Stomach smooth muscle (tissue), 2 donors: ENCODE measurements around the gene MTARC2.

Experiments used
- H3K27ac ChIP-seq: one replicate; pipeline ENCODE4 v1.7.0; 2013; ENCODE audit warnings: mild to moderate bottlenecking, low read length, inconsistent platforms
- H3K27me3 ChIP-seq, 2 donors: one replicate each; pipeline ENCODE4 v1.7.0; 2013; ENCODE audit warnings: low read length in 2 of 2; ENCODE audit not compliant: insufficient read depth in 2 of 2, control insufficient read depth in 1 of 2
- H3K36me3 ChIP-seq, 2 donors: one replicate each; pipeline ENCODE4 v1.7.0; 2013; ENCODE audit warnings: low read length in 2 of 2; ENCODE audit not compliant: control insufficient read depth in 2 of 2, insufficient read depth in 2 of 2
- H3K4me1 ChIP-seq: one replicate; pipeline ENCODE4 v1.7.0; 2013; ENCODE audit warnings: low read length; ENCODE audit not compliant: control insufficient read depth, insufficient read depth
- H3K4me3 ChIP-seq, 2 donors: one replicate each; pipeline ENCODE4 v1.7.0; 2013; ENCODE audit warnings: low read length in 2 of 2
- H3K9ac ChIP-seq, 2 donors: one replicate each; pipeline ENCODE4 v1.7.0; 2013; ENCODE audit warnings: low read length in 2 of 2, mild to moderate bottlenecking in 1 of 2
- H3K9me3 ChIP-seq, 2 donors: one replicate each; pipeline ENCODE4 v1.7.0; 2013; ENCODE audit warnings: low read length in 2 of 2; ENCODE audit not compliant: control insufficient read depth in 2 of 2
- donor health status: healthy.
- donor health status: Pancreatic carcinoma.

Gene MTARC2

DNA sequence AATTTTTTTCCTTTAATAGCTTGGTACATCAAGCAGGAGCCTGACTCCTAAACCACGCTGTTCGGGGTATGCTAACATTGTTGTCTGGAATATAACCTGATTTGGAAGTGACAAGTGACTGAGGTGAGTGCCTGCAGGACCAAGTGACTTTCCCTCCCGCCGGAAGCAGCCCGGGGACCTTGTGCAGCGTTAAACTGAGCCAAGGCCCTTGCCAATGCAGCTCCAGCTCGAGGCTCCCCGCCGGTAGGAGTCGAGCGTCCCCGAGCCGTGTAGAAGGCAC is 37.9 kb downstream of the MTARC2 start:
- peak overlapping the region in 1 of 2 donors; percentile 62 for H3K9ac ChIP-seq
- no peaks in the 10 kb centered on the region for H3K9me3 ChIP-seq
- peak overlapping the region; percentile 56 to 81 for H3K4me3 ChIP-seq
- H3K36me3 ChIP-seq, result peaks cover 0 to 3% of the 10 kb centered on the region in 2 donors
- peaks cover 23% of the 10 kb centered on the region for H3K4me1 ChIP-seq
- H3K27me3 ChIP-seq, result no peaks in the 10 kb centered on the region
- peak overlapping the region; percentile 49 for H3K27ac ChIP-seq

DNA sequence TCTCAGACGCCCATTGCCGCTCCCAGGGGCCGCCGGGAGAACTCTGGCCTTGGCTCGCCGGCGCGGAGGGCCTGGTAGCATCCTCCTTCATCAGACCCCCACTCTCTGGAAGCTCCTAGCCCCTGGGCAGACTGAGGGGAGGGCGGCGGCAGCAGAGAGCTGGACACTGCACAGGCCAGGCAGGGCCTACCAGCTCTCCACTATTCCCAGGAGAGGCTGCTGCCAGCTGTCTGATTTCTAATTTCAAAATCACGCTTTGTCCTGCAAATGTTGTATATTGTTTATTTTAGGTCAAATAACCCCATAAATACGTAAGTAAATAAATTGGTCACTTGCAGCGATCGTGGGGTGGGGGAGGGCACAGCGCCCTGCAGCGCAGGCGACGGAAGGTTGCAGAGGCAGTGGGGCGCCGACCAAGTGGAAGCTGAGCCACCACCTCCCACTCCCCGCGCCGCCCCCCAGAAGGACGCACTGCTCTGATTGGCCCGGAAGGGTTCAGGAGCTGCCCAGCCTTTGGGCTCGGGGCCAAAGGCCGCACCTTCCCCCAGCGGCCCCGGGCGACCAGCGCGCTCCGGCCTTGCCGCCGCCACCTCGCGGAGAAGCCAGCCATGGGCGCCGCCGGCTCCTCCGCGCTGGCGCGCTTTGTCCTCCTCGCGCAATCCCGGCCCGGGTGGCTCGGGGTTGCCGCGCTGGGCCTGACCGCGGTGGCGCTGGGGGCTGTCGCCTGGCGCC is 38.4 kb downstream of the MTARC2 start, which contains the start of gene MTARC1:
Gene MTARC1 (plus strand): TSS at position 577 of the 732 bp plus-strand sequence. CDS start 32 bp downstream, at position 609.
- H3K4me3 ChIP-seq, result peak within 1 kb of the TSS; percentile 56 to 81
- H3K9ac ChIP-seq, result peak within 1 kb of the TSS; percentile 30 to 62
- no peaks in the 10 kb centered on the region for H3K27me3 ChIP-seq
- no peaks in the 10 kb centered on the region for H3K9me3 ChIP-seq
- H3K4me1 ChIP-seq, result peaks cover 25% of the 10 kb centered on the region
- peak within 1 kb of the TSS; percentile 49 for H3K27ac ChIP-seq
- H3K36me3 ChIP-seq, result peaks cover 0 to 3% of the 10 kb centered on the region in 2 donors

DNA sequence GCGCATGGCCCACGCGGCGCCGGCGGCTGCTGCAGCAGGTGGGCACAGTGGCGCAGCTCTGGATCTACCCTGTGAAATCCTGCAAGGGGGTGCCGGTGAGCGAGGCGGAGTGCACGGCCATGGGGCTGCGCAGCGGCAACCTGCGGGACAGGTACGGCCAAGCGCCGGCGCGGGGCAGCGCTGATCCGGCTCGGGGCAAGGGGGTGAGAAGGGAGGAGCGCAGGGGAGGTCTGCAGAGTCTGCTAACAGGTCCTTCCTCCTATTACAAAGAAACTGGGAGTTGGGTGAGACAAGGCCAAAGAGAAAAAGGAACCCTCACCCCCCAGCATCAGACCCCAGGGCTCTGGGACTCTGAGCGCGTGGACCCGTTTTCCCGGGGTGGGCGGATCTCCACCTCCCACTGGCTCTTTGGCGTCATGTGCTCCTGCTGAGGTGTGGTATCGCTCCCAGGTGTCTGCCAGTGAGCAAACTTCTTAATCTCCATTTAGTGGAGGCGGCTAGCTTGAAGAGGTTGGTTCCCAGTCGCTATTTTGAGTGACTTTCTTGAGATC is 39.0 kb downstream of the MTARC2 start:
- no peaks in the 10 kb centered on the region for H3K27me3 ChIP-seq
- peak overlapping the region; percentile 30 to 62 for H3K9ac ChIP-seq
- no peaks in the 10 kb centered on the region for H3K9me3 ChIP-seq
- peaks cover 0 to 3% of the 10 kb centered on the region in 2 donors for H3K36me3 ChIP-seq
- H3K27ac ChIP-seq, result no peak overlapping the region
- peak overlapping the region; percentile 56 to 81 for H3K4me3 ChIP-seq
- H3K4me1 ChIP-seq, result peaks cover 26% of the 10 kb centered on the region

DNA sequence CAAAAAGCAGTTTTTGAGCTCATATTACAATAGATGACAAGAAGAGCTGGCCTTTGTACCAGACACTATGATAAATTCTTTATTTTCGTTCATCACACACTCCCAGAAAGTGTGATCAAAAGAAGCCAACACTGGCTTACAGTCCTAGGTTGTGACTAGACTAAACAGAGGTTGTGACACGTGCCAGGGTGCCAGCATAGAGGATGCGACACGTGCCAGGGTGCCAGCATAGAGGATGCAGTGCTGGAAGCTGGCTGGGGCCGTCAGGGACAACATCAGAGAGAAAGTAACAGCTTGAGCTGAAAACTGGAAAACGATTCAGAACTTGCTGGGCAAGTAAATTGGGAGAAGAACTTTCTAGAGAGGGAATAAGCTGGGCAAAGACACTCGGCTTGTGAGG is 40.8 kb downstream of the MTARC2 start:
- Histone ChIP-seq H3K4me3 (no peak overlapping the region), H3K36me3 (peaks cover 0 to 2% of the 10 kb centered on the region in 2 donors), H3K27me3 (no peaks in the 10 kb centered on the region), H3K4me1 (peaks cover 26% of the 10 kb centered on the region), H3K9me3 (no peaks in the 10 kb centered on the region), H3K27ac (no peak overlapping the region), H3K9ac (no peak overlapping the region)

DNA sequence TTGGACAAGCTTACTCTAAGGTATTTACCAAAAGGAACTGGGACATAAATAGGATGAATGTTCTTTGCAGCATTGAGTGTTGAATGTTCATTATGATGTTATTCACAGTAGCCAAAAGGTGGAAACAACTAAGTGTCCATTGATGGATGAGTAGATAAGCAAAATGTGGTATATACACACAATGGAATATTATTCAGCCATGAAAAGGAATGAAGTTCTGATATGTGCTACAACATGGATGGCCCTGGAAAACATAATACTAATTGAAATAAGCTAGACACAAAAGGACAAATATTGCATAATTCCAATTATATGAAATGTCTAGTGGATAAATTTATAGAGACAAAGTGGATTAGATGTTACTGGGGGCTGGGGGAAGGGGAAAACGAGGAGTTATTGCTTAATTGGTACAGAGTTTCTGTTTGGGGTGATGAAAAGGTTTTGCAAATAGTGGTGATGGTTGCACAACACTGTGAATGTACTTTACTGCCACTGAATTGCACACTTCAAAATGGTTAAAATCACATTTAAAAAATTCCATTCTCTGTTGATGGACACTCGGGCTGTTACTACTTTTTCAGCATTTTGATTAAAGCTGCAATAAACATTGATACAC is 41.5 kb downstream of the MTARC2 start:
- H3K4me1 ChIP-seq, result peaks cover 26% of the 10 kb centered on the region
- no peak overlapping the region for H3K9ac ChIP-seq
- H3K4me3 ChIP-seq, result no peak overlapping the region
- H3K27ac ChIP-seq, result no peak overlapping the region
- H3K9me3 ChIP-seq, result no peaks in the 10 kb centered on the region
- no peaks in the 10 kb centered on the region for H3K27me3 ChIP-seq
- H3K36me3 ChIP-seq, result peaks cover 0 to 2% of the 10 kb centered on the region in 2 donors

DNA sequence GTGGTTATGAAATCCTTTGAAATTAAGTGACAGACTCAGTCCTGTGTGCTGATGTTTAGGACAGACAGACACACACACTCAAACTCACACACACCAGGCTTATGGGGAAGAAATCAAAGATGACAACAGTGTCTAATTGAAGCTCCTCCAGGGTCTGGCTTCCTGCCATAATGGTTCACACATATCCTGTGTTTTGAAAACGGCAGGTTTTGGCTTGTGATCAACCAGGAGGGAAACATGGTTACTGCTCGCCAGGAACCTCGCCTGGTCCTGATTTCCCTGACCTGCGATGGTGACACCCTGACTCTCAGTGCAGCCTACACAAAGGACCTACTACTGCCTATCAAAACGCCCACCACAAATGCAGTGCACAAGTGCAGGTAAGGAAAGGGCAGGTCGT is 43.2 kb downstream of the MTARC2 start:
- H3K36me3 ChIP-seq, result peaks cover 0 to 2% of the 10 kb centered on the region in 2 donors
- no peaks in the 10 kb centered on the region for H3K9me3 ChIP-seq
- H3K4me3 ChIP-seq, result no peak overlapping the region
- H3K27ac ChIP-seq, result no peak overlapping the region
- no peak overlapping the region for H3K9ac ChIP-seq
- peaks cover 20% of the 10 kb centered on the region for H3K4me1 ChIP-seq
- H3K27me3 ChIP-seq, result no peaks in the 10 kb centered on the region

DNA sequence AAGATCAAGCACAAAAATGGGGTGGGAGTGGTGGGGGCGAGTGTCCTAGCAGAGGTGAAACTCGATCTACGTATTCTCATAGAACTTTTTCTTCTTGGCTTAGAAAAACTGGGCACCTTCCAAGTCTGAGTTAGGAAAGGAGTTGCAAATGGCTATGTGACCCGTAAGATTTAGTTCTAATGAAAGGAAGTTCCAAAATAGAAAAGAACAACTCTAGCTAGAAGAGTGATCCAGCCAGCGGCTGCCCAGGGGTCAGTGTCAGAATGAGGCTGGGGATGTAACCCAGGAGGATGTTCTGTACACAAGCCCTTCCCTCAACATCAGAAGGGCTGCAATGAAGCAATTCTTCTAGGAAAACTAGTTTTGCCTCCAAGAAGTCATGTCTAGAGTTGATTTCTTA is 43.8 kb downstream of the MTARC2 start:
- Histone ChIP-seq H3K9me3 (no peaks in the 10 kb centered on the region), H3K27ac (no peak overlapping the region), H3K4me3 (no peak overlapping the region), H3K4me1 (peaks cover 14% of the 10 kb centered on the region), H3K36me3 (peaks cover 0 to 4% of the 10 kb centered on the region in 2 donors), H3K9ac (no peak overlapping the region), H3K27me3 (no peaks in the 10 kb centered on the region)

DNA sequence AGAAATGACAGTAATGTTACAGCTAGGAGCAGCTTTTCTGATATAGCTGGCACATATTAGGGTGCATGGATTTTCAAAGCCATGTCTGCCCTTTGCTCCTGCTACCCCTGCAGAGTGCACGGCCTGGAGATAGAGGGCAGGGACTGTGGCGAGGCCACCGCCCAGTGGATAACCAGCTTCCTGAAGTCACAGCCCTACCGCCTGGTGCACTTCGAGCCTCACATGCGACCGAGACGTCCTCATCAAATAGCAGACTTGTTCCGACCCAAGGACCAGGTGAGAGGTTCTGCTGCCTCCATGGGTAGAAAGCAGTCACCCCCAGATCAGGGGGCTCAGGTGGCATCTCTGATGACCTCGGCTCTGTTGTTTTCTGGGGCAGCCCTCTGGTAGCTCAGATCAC is 48.4 kb downstream of the MTARC2 start:
- H3K4me1 ChIP-seq, result peaks cover under 1% of the 10 kb centered on the region
- H3K36me3 ChIP-seq, result peaks cover 0 to 13% of the 10 kb centered on the region in 2 donors

DNA sequence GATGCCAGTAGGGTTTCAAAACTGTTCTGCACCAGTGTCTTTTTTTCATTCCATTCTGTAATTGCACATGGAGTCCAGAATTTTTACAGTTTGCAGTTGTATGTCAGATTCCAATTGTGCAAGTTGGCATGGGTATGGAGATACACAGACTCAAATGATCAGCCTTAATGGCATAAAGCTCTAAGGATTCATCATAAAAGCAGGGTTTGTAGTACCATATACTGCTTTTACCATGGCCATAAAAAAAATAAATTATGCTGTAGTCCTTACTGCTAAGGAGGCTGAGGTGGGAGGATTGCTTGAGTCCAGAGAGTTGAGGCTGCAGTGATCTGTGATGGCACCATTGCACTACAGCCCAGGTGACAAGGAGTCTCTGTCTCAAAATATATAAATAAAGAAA is 48.9 kb downstream of the MTARC2 start:
- no peak overlapping the region for H3K4me3 ChIP-seq
- H3K27me3 ChIP-seq, result no peaks in the 10 kb centered on the region
- no peak overlapping the region for H3K27ac ChIP-seq
- H3K36me3 ChIP-seq, result peaks cover 0 to 13% of the 10 kb centered on the region in 2 donors
- no peaks in the 10 kb centered on the region for H3K4me1 ChIP-seq
- H3K9me3 ChIP-seq, result no peaks in the 10 kb centered on the region
- no peak overlapping the region for H3K9ac ChIP-seq

More for the DNA sequence above, 48.4 kb downstream of the MTARC2 start:
- Histone ChIP-seq H3K4me3 (no peak overlapping the region), H3K27me3 (no peaks in the 10 kb centered on the region), H3K9ac (no peak overlapping the region), H3K27ac (no peak overlapping the region), H3K9me3 (no peaks in the 10 kb centered on the region)

DNA sequence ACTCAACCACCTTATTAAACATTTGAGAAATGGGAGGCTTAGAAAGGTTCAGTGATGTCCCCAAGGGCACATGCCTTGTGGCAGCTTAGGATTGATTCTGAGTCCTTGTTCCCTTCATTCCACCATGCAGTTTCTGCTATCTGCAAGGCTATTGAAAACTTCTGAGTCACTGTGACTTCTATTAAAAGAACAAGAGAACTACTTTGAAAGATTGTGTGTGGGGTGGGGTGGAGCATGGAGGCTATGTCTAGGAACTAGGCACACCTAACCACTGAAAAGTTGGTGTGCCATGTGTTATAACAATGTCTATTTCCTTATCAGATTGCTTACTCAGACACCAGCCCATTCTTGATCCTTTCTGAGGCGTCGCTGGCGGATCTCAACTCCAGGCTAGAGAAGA is 49.4 kb downstream of the MTARC2 start:
- H3K4me1 ChIP-seq, result no peaks in the 10 kb centered on the region
- no peak overlapping the region for H3K27ac ChIP-seq
- no peak overlapping the region for H3K4me3 ChIP-seq
- H3K27me3 ChIP-seq, result no peaks in the 10 kb centered on the region
- no peaks in the 10 kb centered on the region for H3K9me3 ChIP-seq
- H3K9ac ChIP-seq, result no peak overlapping the region
- peaks cover 0 to 13% of the 10 kb centered on the region in 2 donors for H3K36me3 ChIP-seq

DNA sequence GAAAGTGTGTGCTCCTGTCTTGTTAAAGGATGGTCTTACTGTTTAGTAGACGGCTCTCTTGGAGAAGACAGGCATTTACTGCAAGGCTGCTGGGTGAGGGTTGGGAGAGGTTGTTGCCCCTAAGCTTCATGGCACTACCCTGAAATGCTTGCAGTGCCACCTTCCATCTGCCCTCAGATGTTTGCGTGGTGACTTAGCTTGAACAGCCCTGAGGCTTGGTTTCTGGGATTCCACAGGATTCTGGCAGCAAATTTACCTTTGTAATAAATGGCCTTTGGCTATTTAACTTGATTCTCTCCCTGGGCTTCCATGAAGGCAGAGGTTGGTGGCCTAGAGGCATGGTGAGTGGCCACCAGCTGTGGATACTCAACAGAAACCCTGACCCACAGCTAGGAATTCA is 50.2 kb downstream of the MTARC2 start:
- Histone ChIP-seq H3K27me3 (no peaks in the 10 kb centered on the region), H3K36me3 (peaks cover 0 to 13% of the 10 kb centered on the region in 2 donors), H3K4me3 (no peak overlapping the region), H3K9ac (no peak overlapping the region), H3K9me3 (no peaks in the 10 kb centered on the region), H3K4me1 (no peaks in the 10 kb centered on the region), H3K27ac (no peak overlapping the region)
